ENCODE measurements around the gene CLRN3.

The CLRN3 gene

DNA sequence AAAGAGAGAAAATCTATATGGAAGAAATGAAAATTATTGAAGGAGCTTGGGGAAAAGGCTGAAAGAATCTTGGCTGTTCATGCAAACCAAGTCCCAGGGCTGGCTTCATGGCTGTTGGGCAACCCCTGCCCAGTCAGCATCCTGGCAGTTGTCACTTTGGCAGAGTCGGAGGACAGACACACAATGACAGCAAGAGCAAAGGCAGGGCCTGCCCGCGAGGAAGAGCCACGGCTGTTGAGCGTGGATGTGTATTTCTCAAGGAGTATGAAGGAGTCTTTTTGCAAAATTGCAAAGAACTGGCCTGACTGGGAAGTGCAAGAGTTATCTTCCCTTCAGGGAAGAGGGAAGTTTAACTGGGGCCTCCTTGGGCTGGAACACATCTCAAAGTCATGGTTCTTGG lies 25.8 kb upstream of the CLRN3 start:
- DNase-seq, result no peak

DNA sequence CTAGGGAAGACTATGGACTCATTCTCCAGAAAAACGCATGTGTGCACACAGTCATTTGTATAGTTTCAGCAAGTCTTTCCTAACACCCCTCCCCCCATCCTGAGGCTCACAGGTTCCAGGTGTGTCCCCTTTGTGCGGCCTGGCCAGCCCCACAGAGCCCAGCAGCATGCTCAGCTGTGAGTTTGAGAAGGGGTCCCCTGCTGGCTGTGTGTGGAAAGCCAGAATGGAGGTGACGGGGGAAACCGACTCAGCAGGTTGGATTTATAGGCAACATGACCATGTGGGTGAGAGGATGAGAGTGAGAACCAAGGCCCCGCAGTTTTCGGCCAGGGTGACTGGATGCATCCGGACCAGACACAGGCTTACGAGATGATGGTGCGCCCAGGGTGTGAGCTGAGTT lies 24.1 kb upstream of the CLRN3 start:
- DNase-seq, result no peak

DNA sequence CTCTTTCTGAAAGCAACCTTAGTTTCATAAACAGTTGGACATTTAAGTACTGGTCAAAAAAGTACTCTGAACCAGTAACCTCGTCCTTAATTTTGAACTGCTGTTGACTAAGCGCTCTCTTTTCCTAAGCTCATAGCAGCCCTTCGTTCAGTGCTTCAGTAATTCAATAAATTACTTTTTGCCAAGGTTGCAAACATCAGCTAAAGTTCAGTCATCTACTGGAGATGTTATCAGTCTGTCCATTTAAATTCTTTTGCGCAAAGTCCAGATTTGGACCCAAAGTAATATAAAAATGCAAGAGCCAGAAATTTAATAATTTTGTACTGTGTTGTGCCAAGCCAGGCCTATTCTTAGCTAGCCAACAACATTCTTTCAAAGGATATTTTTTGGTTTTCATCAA lies 22.6 kb upstream of the CLRN3 start:
- DNase-seq, result no peak

DNA sequence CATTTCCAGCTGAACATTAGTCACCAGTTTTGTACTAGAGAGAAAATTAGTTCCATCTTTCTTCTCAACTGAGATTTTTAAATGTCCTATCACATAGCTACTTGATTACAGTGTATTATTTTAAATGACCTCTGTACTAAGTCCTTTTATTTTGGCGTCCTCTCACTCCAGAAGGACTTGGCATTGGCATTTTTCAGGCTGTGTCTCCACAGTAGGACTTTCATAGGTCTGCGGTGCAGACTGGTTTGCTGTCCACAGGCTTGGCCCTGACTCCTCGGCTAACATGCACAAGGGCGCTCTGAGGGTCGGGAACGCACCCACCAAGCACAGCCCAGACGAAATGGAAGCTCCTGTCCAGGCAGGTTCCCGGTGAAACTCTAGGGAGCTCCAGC lies 20.6 kb upstream of the CLRN3 start:
- no peak for DNase-seq

DNA sequence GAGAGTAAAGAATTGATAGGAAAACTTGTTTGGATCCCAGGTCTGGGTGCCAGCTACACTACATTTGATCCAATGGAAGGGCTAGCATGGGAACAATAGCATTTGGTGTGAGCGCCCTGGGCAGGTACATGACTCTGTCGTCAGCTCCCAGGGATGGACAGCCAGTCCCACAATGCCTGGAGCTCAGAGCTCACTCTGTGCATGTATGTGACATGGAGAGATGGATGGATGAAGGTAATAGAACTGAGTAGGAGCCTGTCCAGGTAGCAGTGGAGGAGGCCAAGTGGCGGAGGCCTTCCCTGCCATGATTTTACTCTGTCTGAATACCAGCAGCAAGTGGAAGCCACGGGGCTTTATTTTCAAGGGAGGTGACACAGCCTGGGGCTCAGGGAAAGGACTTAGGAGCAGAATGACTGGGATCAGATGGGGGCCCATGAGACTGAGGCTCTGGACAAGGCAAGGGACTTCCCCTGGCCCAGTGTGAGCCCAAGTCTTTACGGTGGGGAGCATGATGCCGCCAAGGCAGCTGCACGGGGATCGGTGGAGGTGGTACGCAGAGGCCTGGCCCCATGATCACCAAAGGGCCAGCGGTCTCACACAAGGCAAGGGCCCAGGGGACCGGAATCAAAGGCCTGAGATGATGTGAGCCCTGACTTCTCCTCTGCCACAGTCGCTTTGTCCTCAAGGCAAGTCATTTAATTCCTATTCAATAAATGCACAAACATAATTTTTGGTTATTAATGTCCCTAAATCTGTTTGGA lies 20.0 kb upstream of the CLRN3 start:
- DNase-seq, result no peak

DNA sequence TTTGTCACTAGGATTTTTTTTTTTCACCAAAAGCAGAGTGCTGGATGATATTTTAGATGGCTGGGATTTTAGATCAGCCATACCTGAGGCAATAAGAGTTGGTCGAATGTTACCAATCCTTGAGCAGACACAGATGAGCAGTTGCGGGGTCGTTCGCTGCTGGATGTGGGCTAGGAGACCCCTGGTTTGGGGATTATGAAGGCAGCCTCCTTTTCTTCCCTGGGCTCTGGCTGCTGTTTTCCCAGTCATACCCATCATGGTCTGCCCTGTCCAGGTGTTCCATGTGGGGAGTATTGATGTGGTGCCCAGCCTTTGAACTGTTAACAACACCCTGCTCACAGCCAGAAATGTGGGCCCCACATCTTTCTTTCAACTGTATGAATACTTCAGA lies 19.1 kb upstream of the CLRN3 start:
- no peak for DNase-seq

DNA sequence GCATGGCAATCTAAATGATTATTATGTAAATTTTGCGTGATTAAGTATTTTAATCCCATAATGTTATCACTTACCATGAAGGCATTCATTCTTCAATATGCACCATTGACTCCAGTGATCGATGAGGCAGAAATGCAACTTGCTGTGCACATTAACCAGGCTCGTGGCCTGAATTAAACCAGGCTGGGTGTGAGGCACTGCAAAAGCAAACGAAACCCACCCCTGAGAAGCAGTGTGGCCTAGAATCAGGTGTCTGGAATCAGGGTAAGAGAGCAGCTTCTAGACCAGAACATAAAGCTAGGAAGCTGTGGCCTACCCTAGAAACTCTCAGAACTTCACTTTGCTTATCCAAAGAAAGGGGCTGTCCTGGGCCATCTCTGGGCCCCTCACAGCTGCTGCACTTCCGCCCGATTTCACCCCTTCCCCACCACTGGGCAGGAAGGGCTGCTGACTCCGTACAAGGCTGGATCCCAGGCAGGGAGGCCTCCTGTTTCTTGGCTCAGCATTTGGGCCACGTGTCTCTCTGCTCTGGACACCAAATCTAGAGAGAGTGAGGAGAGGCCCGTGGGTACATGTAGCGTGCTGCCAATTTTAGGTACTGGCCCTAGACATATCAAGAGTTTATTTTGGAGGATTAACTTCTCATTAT lies 18.6 kb upstream of the CLRN3 start:
- DNase-seq, result no peak

DNA sequence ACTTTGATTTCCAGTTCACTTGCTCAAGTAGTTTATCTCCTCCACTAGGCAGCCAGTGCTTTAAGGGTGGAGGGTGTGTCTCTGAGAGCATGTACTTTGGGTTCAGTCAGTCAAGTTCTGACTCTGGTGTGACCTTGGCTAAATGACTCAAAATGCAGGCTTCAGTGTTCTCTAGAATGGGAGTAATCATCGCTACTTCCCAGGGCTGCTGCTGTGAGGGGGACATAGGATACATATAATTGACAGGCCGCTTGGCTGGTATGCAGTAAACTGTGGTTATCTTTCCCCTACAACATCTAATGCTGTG lies 17.7 kb upstream of the CLRN3 start:
- DNase-seq, result no peak

DNA sequence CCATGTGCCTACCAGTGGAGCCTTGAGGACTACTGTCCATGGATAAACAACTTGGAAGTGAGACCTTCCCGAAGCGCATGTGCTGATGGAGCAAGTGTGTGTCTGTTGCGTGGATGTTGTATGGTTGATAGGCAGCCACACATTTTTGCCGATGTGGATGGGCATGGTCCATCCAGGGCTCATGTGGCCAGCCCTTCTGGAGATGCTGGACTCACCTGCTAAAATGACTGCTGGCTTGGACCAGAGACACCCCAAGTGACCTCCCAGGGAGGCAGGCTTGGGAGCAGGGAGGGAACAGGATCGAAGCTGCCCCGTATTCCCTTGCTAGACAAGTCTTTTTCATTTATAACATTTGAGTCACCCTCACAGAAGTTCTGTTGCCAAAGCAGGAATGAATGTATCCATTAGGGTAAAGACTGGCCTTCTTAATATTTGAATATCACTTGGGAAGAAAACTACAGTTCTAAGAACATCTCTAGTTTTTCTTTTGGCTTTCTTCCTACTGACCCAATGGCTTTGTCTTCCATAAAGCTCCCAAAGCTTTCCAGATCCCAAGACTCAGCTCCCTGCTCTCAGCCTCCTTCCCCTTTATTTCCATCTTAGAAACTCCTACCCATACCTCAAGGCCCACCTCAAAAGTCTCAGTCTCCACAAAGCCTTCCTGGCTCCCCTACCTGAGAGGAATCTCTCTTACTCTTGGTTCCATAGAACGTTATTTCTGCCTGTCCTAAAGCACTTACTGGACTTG lies 17.1 kb upstream of the CLRN3 start:
- DNase-seq, result no peak

DNA sequence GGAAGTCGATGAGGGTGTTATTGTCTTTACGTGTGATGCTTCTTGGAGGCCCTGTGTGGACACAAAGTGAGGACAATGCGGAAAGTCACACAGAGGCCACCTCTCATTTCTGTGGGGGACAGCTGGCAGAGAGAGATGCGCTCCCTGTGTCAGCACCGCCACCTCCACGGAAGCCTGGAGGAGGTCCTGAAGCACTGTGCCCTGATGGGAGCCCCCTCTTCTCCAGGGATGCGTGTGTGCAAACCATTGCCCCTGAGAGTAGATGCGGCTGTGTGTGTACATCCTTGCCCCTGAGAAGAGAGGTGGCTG lies 16.2 kb upstream of the CLRN3 start:
- DNase-seq, result no peak

DNA sequence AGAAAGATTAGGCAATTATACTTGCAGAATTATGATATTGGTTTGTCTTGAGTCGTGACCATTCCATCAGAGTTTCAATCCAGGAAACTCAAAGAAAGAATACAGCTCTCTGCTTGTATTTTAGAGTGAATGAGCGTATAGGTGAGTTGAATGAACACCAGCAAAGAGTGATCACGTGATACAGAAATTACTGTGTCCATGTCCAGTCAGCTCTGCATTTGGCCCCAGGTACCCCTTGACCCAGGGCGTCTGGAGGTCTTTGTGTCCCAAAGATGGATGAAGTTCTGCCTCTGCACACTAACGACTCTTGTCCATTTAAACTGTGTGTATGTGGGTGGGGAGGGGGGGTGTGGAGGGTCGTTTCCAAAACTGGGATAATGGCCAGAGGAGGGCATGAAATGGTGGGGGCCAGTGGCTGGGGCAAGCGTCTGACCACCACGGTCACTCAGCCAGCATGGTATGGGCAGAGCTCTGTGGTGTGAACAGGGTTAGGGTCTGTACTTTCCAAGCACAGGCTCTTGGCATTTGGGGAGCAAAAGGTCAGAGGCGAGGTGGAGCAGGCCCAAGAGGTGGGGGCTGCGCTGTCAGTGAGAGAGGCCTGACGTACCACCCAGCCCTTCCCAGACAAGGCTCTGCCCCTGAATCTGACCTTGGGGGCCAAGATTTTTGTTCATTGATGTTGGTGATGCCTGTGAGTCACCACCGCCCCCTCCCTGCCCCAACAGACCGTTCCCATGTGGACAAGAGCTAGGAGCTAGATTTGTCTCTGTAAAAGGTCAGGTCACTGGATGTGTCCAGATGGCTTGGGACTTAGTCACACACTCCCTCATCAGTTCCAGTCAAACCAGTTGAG lies 15.6 kb upstream of the CLRN3 start:
- DNase-seq, result no peak

DNA sequence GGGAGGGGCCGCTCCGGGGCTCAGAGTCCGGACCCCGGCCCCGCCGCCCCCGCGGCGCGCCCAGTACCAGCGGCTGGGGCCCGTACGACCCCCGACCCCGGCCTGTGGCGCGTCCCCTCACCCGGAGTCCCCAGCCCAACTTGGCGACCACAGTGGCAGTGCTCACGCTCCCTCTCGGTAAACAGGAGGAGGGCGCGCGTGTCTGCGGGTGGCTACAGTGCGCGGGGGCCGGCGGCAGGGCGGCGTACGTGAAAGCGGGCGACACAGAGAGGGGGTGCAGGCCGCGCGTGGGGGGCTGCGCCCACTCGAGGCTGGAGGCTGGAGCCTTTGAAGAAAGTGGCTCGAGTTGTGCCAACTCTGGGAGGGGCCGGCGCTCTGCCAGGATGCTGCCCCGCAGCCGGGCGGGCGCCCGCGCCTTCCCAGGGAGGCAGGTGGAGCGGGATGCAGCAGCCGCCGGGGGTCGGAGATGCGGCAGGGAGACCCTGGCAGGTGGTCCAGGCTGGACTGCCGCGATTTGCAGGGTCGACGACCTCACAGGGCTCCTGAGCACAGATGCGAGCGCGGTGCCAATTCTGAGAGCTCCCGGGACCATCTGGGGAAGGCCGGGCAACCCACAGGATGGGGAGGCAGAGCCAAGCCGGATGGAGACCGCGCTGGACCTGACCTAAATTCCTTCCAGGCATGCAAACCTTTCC lies 14.8 kb upstream of the CLRN3 start:
- no peak for DNase-seq

DNA sequence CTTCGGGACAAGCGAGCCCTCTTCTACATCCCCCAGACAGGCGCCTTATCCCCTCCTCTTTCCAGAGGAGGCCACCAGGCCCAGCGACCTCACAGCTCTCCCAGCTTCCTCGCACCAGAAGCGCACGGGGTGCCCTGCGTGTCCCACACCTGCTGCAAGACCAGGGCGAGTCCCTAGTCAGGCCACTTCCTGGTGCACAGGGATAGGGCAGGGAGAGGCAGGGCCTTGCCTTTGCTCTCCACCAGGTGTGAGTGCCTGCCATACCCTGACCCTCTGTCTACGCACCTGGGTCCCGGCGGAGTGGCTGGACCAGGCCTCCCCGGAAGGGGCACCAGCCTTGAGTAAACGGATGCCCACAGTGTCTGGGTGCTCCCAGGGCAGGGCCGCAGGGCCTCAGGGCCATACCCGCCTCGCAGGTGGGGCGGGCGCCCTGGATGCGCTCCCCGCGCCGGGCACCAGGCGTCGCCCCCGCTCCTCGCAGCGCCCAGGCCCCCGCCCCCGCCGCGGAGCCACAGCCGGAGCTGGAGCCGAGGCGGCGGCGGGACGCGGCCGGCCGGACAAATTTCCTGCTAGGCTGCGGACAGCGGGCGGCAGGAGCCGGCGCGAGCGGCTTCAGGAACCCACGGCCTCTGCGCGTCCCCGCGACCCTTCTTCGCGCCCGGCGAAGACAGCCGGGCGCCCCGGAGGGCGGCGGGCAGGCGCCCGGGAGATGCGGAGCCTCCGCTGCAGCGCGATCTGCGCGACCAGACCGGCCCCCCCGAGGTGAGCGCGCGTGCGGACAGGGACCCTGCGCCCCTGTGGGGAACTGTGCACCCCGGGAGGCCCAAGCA lies 14.0 kb upstream of the CLRN3 start, which contains the start of gene PTPRE:
PTPRE (plus strand) TSS at position 556 of the 830 bp plus-strand sequence. CDS start 133,779 bp downstream, outside the sequence.
- DNase-seq, result peak; percentile 29

DNA sequence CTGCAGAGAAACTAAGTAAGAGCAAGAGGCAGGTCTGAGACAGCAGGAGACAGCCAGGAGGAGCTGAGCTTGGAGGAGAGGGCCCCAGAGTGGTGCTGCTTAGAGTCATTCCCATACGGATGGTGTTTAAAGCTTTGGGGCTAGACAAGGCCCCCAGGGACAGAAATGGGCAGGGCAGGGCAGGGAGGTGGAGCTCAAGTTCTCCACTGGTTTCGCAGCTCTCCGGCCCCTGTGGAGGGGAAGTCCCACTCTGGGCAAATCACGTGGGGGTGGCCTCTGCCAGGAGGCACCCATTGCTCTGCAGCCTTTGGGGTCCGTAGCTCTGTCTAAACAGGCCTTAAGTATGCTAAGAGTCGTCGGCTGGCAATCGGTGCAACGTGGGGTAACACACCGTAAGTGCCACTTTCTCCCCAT lies 13.1 kb upstream of the CLRN3 start:
- no peak for DNase-seq

DNA sequence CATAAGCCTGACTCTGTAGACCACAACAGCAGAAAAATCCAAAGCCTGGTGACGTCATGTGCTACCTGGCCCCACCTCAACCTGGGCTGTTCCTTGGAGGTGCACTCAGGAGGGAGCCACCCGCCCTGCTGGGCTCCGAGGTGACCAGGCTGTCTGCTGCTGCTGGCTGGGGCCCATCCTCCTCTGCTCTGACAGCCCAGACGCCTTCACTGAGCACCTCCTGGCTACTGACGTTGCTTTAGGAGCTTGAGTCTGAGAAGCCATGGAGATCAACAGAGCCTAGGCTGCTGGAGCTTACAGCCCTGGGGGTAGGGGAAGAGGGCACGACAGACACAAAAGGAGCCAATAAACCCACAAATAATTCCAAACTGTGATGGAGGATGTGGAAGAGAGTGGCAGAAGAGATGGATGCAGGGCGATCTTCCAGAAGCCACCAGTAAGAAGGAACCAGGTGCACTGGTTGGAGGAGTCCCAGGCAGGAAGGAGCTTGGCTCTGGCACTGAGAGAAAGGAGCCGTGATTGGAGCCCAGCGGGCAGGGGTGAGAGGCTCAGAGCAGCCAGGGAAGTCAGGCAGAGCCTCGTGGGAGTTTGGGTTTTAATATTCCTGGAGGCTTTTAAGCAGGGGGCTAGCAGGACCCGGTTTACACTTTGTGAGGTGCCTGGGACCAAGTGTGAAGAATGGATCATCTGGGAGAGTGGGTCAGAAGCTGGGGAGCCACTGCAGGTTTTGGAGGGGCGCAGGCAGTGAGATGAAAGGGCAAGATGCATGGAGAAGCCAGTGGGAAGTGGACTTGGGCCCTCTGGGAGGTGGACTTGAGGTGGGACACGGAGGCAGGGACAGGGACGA lies 12.5 kb upstream of the CLRN3 start:
- DNase-seq, result no peak

DNA sequence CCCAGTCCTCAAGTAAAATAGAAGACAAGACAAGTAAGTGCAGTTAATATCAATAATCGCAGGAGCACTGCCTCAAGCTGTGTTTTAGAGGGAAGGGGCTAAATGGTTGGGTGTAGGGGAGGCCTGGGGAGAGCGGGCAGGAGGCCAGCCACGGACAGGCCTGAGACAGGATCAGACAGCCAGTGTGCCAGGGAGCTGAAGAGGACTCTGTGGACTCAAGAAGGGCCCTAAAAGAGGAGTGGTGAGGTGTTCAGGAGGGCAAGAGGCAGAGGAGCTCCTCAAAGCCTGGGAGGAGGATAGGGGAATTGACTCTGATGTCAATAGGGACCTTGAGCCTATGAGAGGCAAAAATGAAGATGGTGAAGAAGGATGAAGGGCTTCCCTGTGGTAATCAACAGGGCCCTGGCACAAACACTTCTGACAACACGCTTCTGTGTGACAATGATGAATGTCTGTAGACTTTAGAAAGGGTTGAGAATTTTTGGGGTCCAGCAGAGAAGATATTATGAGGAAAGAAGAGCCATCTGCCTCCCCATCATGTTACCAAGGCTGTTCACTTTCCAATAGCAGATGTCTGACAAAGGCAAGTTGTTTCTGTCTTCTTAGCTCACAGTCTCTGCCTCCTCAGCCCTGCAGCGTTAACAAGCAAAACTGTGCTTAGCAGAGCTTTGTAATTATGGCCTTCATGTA lies 11.7 kb upstream of the CLRN3 start:
- DNase-seq, result no peak

DNA sequence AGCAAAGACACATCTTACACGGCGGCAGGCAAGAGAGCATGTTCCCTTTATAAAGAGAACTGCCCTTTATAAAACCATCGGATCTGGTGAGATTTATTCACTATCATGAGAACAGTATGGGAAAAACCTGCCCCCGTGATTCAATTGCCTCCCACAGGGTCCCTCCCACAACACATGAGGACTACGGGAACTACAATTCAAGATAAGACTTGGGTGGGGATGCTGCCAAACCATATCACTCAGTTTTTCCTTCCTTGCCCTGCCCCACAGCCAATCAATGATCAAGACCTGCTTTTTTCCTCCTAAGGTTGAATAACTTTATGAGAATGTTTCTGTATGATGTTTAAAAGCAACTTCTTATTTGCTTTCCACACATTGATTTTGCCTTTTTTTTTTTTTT lies 11.0 kb upstream of the CLRN3 start:
- no peak for DNase-seq

DNA sequence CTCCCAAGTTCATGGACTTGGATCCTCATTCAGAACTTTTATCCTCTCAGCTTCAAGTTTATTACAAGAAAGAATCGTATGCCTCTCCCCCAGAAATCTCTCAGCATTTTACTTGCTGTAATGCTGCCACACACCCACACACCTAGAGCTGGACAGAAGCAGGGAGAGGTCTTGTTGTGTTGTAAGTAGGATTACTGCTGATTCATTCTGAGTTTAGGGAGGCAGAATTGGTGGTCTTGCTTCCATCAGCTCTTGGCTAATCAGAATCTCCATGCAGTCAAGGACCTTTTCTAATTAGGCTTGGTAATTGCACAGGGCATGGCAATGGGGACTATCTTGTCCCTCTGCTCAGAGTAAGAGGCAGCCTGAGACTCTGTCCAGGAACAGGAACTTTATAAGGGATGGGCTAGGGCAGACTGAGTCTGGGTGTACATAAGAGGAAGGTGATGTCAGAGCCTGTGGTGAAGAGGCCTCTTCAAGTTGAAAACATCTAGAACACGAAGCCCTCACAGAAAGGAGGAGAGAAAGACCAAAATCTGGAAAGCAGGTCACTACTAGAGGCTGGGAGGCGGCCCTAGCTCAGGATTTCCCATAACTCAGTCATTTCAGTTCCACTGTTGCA lies 7.1 kb upstream of the CLRN3 start:
- no peak for DNase-seq

DNA sequence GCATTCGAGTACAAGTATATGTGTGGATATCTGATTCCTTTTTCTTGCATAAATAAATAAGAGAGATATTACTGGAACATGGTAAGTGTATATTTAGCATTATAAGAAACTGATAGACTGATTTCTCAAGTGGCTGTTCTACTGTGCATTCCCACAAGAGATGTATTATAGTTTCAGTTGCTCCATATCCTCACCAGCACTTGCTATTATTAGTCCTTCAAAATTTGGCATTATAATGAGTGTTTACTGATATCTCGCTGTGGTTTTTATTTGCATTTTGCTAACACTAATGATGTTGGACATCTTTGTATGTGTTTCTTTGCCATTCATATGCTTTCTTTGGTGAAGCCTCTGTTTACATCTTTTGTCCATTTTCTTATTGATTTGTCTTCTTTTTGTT lies 4.4 kb upstream of the CLRN3 start:
- DNase-seq, result no peak

DNA sequence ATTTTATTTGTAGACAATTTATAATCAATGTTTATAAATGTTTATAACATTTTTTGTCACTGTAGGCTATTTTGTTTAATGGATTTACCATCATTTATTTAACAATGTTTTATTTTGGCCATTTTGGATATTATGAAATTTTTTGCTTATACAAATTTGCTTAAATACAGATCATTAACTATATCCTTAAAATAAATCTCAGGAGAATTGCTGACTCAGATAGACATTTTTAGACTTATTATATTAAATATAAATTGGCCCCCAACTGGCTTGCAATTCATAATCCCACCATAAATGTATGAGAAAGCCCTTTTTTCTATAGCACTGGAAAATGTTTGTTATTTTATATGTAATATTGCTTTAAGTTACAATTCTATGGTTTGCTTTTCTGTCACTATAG lies 3.8 kb upstream of the CLRN3 start:
- no peak for DNase-seq
